Fibroblast of lung (primary cell): Measurements from ENCODE around the gene OGFOD2. TPM values are rescaled to one million over a fixed set of nuclear protein-coding genes. Genes with fewer than 3 reads are reported as not detected.
A peak's percentile ranks its signal among the peaks of the same experiment; 100 is the strongest.

Experiments
- DNase-seq, 2 donors: peaks; one replicate each; pipeline versions ENCODE4 v3.0.0 to v3.0.0-alpha.2; 2010; ENCODE audit warnings: low read depth in 2 of 2
- H2AFZ ChIP-seq: 2 replicates; pipeline ENCODE4 v1.5.1; 2012; ENCODE audit warnings: low read length, control low read depth, inconsistent platforms
- H3K27ac ChIP-seq: 2 replicates; pipeline ENCODE4 v1.5.1; 2011; ENCODE audit warnings: low read length, control low read depth; ENCODE audit not compliant: insufficient read depth
- H3K27me3 ChIP-seq: 2 replicates; pipeline ENCODE4 v1.5.1; 2011; ENCODE audit warnings: mild to moderate bottlenecking, low read length; ENCODE audit not compliant: control insufficient read depth, insufficient read depth
- H3K36me3 ChIP-seq: 2 replicates; pipeline ENCODE4 v1.5.1; 2011; ENCODE audit warnings: low read length; ENCODE audit not compliant: control insufficient read depth, insufficient read depth
- H3K4me1 ChIP-seq: 2 replicates; pipeline ENCODE4 v1.5.1; 2011; ENCODE audit warnings: low read length; ENCODE audit not compliant: control insufficient read depth, insufficient read depth; ENCODE audit errors: extremely low read depth
- H3K4me2 ChIP-seq: 2 replicates; pipeline ENCODE4 v1.5.1; 2011; ENCODE audit warnings: low read length, control low read depth; ENCODE audit not compliant: insufficient read depth; ENCODE audit errors: extremely low read depth
- H3K4me3 ChIP-seq, 4 experiments: fragments of 200-600 bp in 1 of 4; sonication (generic) in 1 of 4; replicated peaks in 1 of 4; 2 replicates each; pipeline ENCODE4 v1.5.1; 2011 to 2016; ENCODE audit warnings: low read length in 4 of 4, low read depth in 3 of 4, mild to moderate bottlenecking in 3 of 4, control low read depth in 2 of 4, inconsistent platforms in 1 of 4, mixed read lengths in 1 of 4; ENCODE audit not compliant: insufficient read depth in 1 of 4; ENCODE audit errors: control extremely low read depth in 1 of 4
- H3K79me2 ChIP-seq: 2 replicates; pipeline ENCODE4 v1.5.1; 2012; ENCODE audit warnings: mild to moderate bottlenecking, low read length, inconsistent platforms; ENCODE audit not compliant: control insufficient read depth, insufficient read depth
- H3K9ac ChIP-seq: 2 replicates; pipeline ENCODE4 v1.5.1; 2011; ENCODE audit warnings: mild to moderate bottlenecking, low read length, control low read depth; ENCODE audit not compliant: insufficient read depth
- H3K9me3 ChIP-seq: 2 replicates; pipeline ENCODE4 v1.5.1; 2012; ENCODE audit warnings: low read depth, low read length; ENCODE audit not compliant: control insufficient read depth, insufficient read depth
- H4K20me1 ChIP-seq: 2 replicates; pipeline ENCODE4 v1.5.1; 2011; ENCODE audit warnings: low read length; ENCODE audit not compliant: control insufficient read depth, insufficient read depth; ENCODE audit errors: extremely low read depth
- CTCF ChIP-seq, 2 donors: IDR thresholded peaks in 1 of 2; conservative IDR thresholded peaks in 1 of 2; 1 replicate in 1 of 2; 2 replicates in 1 of 2; pipeline ENCODE4 v1.5.1; 2011 to 2012; ENCODE audit warnings: low read length in 2 of 2, control low read depth in 1 of 2, inconsistent platforms in 1 of 2, low read depth in 1 of 2, mild to moderate bottlenecking in 1 of 2
- EZH2 ChIP-seq: IDR thresholded peaks from 2 replicates; pipeline ENCODE4 v1.5.1; 2012; ENCODE audit warnings: low read length, control low read depth, mild to moderate bottlenecking; ENCODE audit errors: missing control alignments
- polyA plus RNA-seq, 2 donors: library from polyadenylated mRNA; depleted of rRNA in 1 of 2; stranded (reverse) in 1 of 2; unstranded in 1 of 2; fragments of >200 nt; gene quantifications; 2 replicates each; pipeline ENCODE4 v1.2.1, GENCODE V29; 2011 to 2012; ENCODE audit warnings: missing spikeins in 1 of 2
- total RNA-seq: library from RNA; depleted of rRNA; stranded (reverse); fragments of >200 nt; gene quantifications from 2 replicates; pipeline ENCODE4 v1.2.1, GENCODE V29; 2014

The OGFOD2 gene
- total and polyA plus RNA-seq, 2 donors (not counting 1 experiment from before 2014, with no cell fraction given), result 5.2 to 9.6 TPM

GRCh38 chr12:122984612-122985337 lies 9.7 kb downstream of the OGFOD2 start:
- Histone ChIP-seq H3K27me3 (no peaks in the 10 kb centered on the region), H3K36me3 (peaks cover 33% of the 10 kb centered on the region), H3K9me3 (no peaks in the 10 kb centered on the region), H2AFZ (no peak overlapping the region), H3K9ac (no peak overlapping the region), H3K79me2 (peaks cover 28% of the 10 kb centered on the region), H3K4me1 (peaks cover 26% of the 10 kb centered on the region), H3K4me3 (peak overlapping the region in 1 of 4 experiments; percentile 14), H3K27ac (peak overlapping the region; percentile 21), H3K4me2 (peak overlapping the region; percentile 57), H4K20me1 (no peaks in the 10 kb centered on the region)
- DNase-seq, result peak; percentile 29 to 47
- TF ChIP-seq EZH2, result no peak
- TF ChIP-seq CTCF (conservative IDR thresholded peaks at IDR 0.05 in 1 of 2, IDR thresholded peaks at IDR 0.05 in 1 of 2; ENCODE audit: low read depth in 1 of 2, low read length in 2 of 2), result no peak

GRCh38 chr12:122985338-122986257 lies 10.6 kb downstream of the OGFOD2 start:
- peaks cover 24% of the 10 kb centered on the region for H3K79me2 ChIP-seq
- no peaks in the 10 kb centered on the region for H3K9me3 ChIP-seq
- no peak overlapping the region for H3K9ac ChIP-seq
- H3K4me2 ChIP-seq, result no peak overlapping the region
- H2AFZ ChIP-seq, result no peak overlapping the region
- peaks cover 34% of the 10 kb centered on the region for H3K36me3 ChIP-seq
- H3K27me3 ChIP-seq, result no peaks in the 10 kb centered on the region
- no peak for DNase-seq
- H3K4me3 ChIP-seq, result no peak overlapping the region
- TF ChIP-seq CTCF (conservative IDR thresholded peaks at IDR 0.05 in 1 of 2, IDR thresholded peaks at IDR 0.05 in 1 of 2; ENCODE audit: low read depth in 1 of 2, low read length in 2 of 2), result no peak
- TF ChIP-seq EZH2, result no peak
- no peak overlapping the region for H3K27ac ChIP-seq
- H4K20me1 ChIP-seq, result no peaks in the 10 kb centered on the region
- H3K4me1 ChIP-seq, result peaks cover 25% of the 10 kb centered on the region

- Histone ChIP-seq H3K4me2 (no peak overlapping the region), H3K27me3 (no peaks in the 10 kb centered on the region), H3K9ac (no peak overlapping the region), H3K4me3 (no peak overlapping the region), H4K20me1 (no peaks in the 10 kb centered on the region), H3K79me2 (peaks cover 18% of the 10 kb centered on the region), H3K4me1 (peaks cover 25% of the 10 kb centered on the region), H3K36me3 (peaks cover 34% of the 10 kb centered on the region), H3K9me3 (no peaks in the 10 kb centered on the region), H2AFZ (no peak overlapping the region), H3K27ac (no peak overlapping the region)
- TF ChIP-seq CTCF (conservative IDR thresholded peaks at IDR 0.05 in 1 of 2, IDR thresholded peaks at IDR 0.05 in 1 of 2; ENCODE audit: low read depth in 1 of 2, low read length in 2 of 2) (no peak), EZH2 (no peak)
- DNase-seq, result no peak
Observed at GRCh38 chr12:122986258-122986871, 11.3 kb downstream of the OGFOD2 start.
